ENCODE measurements around the gene CEP104. TPM values are rescaled to one million over a fixed set of nuclear protein-coding genes. Genes with fewer than 3 reads are reported as not detected.

The CEP104 gene
- total RNA-seq, 1 experiment from 2014 or later = 44.1 TPM

- Histone ChIP-seq H3K4me2 (ENCODE audit: low read length) (no peak overlapping the region), H3K9ac (ENCODE audit: low read length) (no peak overlapping the region), H3K4me3 (replicated peaks in 1 of 2; ENCODE audit: low read depth in 1 of 2, low read length in 2 of 2) (no peak overlapping the region), H3K9me2 (ENCODE audit: insufficient read depth) (no peaks in the 10 kb centered on the region), H3K36me3 (ENCODE audit: control insufficient read depth in 1 of 2, insufficient read depth in 2 of 2, low read length in 2 of 2) (peaks cover 8 to 24% of the 10 kb centered on the region in 2 experiments), H3K27ac (ENCODE audit: low read depth, low read length) (no peak overlapping the region), H3K9me3 (ENCODE audit: control insufficient read depth in 1 of 2, insufficient read depth in 1 of 2, low read depth in 1 of 2, low read length in 2 of 2) (no peaks in the 10 kb centered on the region), H3K79me2 (ENCODE audit: insufficient read depth, low read length) (peaks cover 51% of the 10 kb centered on the region), H3K4me1 (ENCODE audit: control insufficient read depth in 1 of 2, insufficient read depth in 2 of 2, low read length in 2 of 2) (no peaks in the 10 kb centered on the region), H3K27me3 (ENCODE audit: insufficient read depth, low read length) (no peaks in the 10 kb centered on the region), H4K20me1 (ENCODE audit: insufficient read depth) (no peaks in the 10 kb centered on the region), H2AFZ (ENCODE audit: low read depth, low read length, poor library complexity, severe bottlenecking) (no peak overlapping the region)
- DNase-seq (ENCODE audit: low read depth, low spot score) (no peak), ATAC-seq (no peak)
- no peak for TF ChIP-seq ZBTB33 (IDR thresholded peaks at IDR 0.05; ENCODE audit: extremely low read depth, insufficient replicate concordance, low read length)
- no peak for TF ChIP-seq POLR2AphosphoS5 (IDR thresholded peaks at IDR 0.05; ENCODE audit: low read depth, low read length)
- intact Hi-C loops (cut with micrococcal nuclease) = no loop called here
- POLR2A ChIA-PET = no interaction called here
- RAD21 ChIA-PET (ENCODE audit: low non-redundant PET in 1 of 2, low total read pairs in 2 of 2, uncharacterized antibody in 2 of 2, unreplicated experiment in 2 of 2) = no interaction called here
- BruUV-seq (replicated peaks) = no TSS peak
- CTCF ChIA-PET = no interaction called here
Measured at GRCh38 chr1:3787745-3788605, 69.0 kb downstream of the CEP104 start.

GRCh38 chr1:3787349-3787715 is 69.7 kb downstream of the CEP104 start:
- no TSS peak for BruUV-seq (replicated peaks)
- Histone ChIP-seq H3K36me3 (ENCODE audit: control insufficient read depth in 1 of 2, insufficient read depth in 2 of 2, low read length in 2 of 2) (peaks cover 13 to 25% of the 10 kb centered on the region in 2 experiments; a peak in 3 of 4 replicates), H3K9ac (ENCODE audit: low read length) (no peak overlapping the region), H3K4me2 (ENCODE audit: low read length) (no peak overlapping the region), H3K9me2 (ENCODE audit: insufficient read depth) (no peaks in the 10 kb centered on the region), H3K9me3 (ENCODE audit: control insufficient read depth in 1 of 2, insufficient read depth in 1 of 2, low read depth in 1 of 2, low read length in 2 of 2) (no peaks in the 10 kb centered on the region), H3K4me3 (replicated peaks in 1 of 2; ENCODE audit: low read depth in 1 of 2, low read length in 2 of 2) (no peak overlapping the region), H3K79me2 (ENCODE audit: insufficient read depth, low read length) (peaks cover 44% of the 10 kb centered on the region), H3K27ac (ENCODE audit: low read depth, low read length) (no peak overlapping the region), H4K20me1 (ENCODE audit: insufficient read depth) (no peaks in the 10 kb centered on the region), H3K27me3 (ENCODE audit: insufficient read depth, low read length) (no peaks in the 10 kb centered on the region), H3K4me1 (ENCODE audit: control insufficient read depth in 1 of 2, insufficient read depth in 2 of 2, low read length in 2 of 2) (no peaks in the 10 kb centered on the region), H2AFZ (ENCODE audit: low read depth, low read length, poor library complexity, severe bottlenecking) (no peak overlapping the region)
- intact Hi-C loops (cut with micrococcal nuclease) = no loop called here
- TF ChIP-seq RAD21 (IDR thresholded peaks at IDR 0.05; ENCODE audit: low read depth) (no peak), CBX3 (IDR thresholded peaks at IDR 0.05; ENCODE audit: low read depth) (no peak), ATF3 (IDR thresholded peaks at IDR 0.05) (no peak), CEBPB (IDR thresholded peaks at IDR 0.05; ENCODE audit: low read depth) (no peak), POLR2AphosphoS5 (IDR thresholded peaks at IDR 0.05; ENCODE audit: low read depth, low read length) (no peak), ZNF274 (IDR thresholded peaks at IDR 0.05; ENCODE audit: low read depth, low read length) (no peak), SP1 (IDR thresholded peaks at IDR 0.05; ENCODE audit: low read depth) (no peak), EZH2phosphoT487 (IDR thresholded peaks at IDR 0.05; ENCODE audit: borderline replicate concordance) (no peak), TCF7L2 (IDR thresholded peaks at IDR 0.05; ENCODE audit: borderline replicate concordance, extremely low read depth, insufficient read depth, insufficient read length) (no peak), SRF (IDR thresholded peaks at IDR 0.05; ENCODE audit: low read depth) (no peak), FOSL1 (IDR thresholded peaks at IDR 0.05; ENCODE audit: low read depth) (no peak), POLR2A (IDR thresholded peaks at IDR 0.05; ENCODE audit: borderline replicate concordance, extremely low read depth, insufficient read depth, insufficient read length) (no peak), ZBTB33 (IDR thresholded peaks at IDR 0.05; ENCODE audit: extremely low read depth, insufficient replicate concordance, low read length) (no peak), SIN3A (IDR thresholded peaks at IDR 0.05; ENCODE audit: low read depth) (no peak)
- DNase-seq (ENCODE audit: low read depth, low spot score) (no peak), ATAC-seq (no peak)
- ChIA-PET CTCF (no interaction called here), POLR2A (no interaction called here), RAD21 (ENCODE audit: low non-redundant PET in 1 of 2, low total read pairs in 2 of 2, uncharacterized antibody in 2 of 2, unreplicated experiment in 2 of 2) (no interaction called here)

Data from HCT116 (cell line).